ENCODE results near the gene GNB1. TPM values are rescaled to one million over a fixed set of nuclear protein-coding genes. Genes with fewer than 3 reads are reported as not detected.

GNB1 gene
- total RNA-seq, 4 donors from 2014 or later = 112 to 266 (median 236) TPM

- H3K27ac ChIP-seq = peak overlapping the region; percentile 92 to 98 (median 94)
- no peak for DNase-seq
- H3K9me3 ChIP-seq = no peaks in the 10 kb centered on the region
- peaks cover 0 to 14% (median 0%) of the 10 kb centered on the region in 3 donors for H3K36me3 ChIP-seq
- peak overlapping the region in 1 of 4 donors; percentile 92 for H3K4me3 ChIP-seq
- H3K4me1 ChIP-seq = peaks cover 16 to 72% (median 57%) of the 10 kb centered on the region in 4 donors
- TF ChIP-seq POLR2A (IDR thresholded peaks at IDR 0.05) (no peak), CTCF (IDR thresholded peaks at IDR 0.05) (no peak)
- no peaks in the 10 kb centered on the region for H3K27me3 ChIP-seq
These were observed 110.0 kb downstream of the GNB1 start for GRCh38 chr1:1780598-1781525.

- Histone ChIP-seq H3K9me3 (no peaks in the 10 kb centered on the region), H3K27ac (peak overlapping the region; percentile 92 to 98 (median 94)), H3K4me1 (peaks cover 16 to 80% (median 57%) of the 10 kb centered on the region in 4 donors), H3K4me3 (peak overlapping the region; percentile 25 to 92 (median 84)), H3K36me3 (peaks cover 0 to 5% (median 0%) of the 10 kb centered on the region in 3 donors), H3K27me3 (no peaks in the 10 kb centered on the region)
- DNase-seq = peak; percentile 61 to 91 (median 85)
- no peak for TF ChIP-seq CTCF (IDR thresholded peaks at IDR 0.05)
- peak in 1 of 2 donors; percentile 29 for TF ChIP-seq POLR2A (IDR thresholded peaks at IDR 0.05)
These were observed 110.9 kb downstream of the GNB1 start for GRCh38 chr1:1779691-1780597.

- no peak for TF ChIP-seq POLR2A (IDR thresholded peaks at IDR 0.05)
- no peak for TF ChIP-seq CTCF (IDR thresholded peaks at IDR 0.05)
- Histone ChIP-seq H3K27ac (peak overlapping the region; percentile 92 to 98 (median 94)), H3K36me3 (no peaks in the 10 kb centered on the region), H3K27me3 (no peaks in the 10 kb centered on the region), H3K4me3 (peak overlapping the region; percentile 76 to 92 (median 92)), H3K4me1 (peaks cover 16 to 86% (median 59%) of the 10 kb centered on the region in 4 donors), H3K9me3 (no peaks in the 10 kb centered on the region)
- no peak for DNase-seq
These were observed 111.6 kb downstream of the GNB1 start for GRCh38 chr1:1779320-1779675.

GRCh38 chr1:1778663-1779319 is 112.1 kb downstream of the GNB1 start:
- Histone ChIP-seq H3K27me3 (no peaks in the 10 kb centered on the region), H3K4me1 (peaks cover 16 to 86% (median 59%) of the 10 kb centered on the region in 4 donors), H3K9me3 (no peaks in the 10 kb centered on the region), H3K36me3 (no peaks in the 10 kb centered on the region), H3K4me3 (peak overlapping the region; percentile 76 to 92 (median 92)), H3K27ac (peak overlapping the region; percentile 92 to 98 (median 94))
- TF ChIP-seq POLR2A (IDR thresholded peaks at IDR 0.05) (peak; percentile 17 to 58), CTCF (IDR thresholded peaks at IDR 0.05) (peak; percentile 29 to 40 (median 35))
- peak; percentile 88 to 97 (median 97) for DNase-seq
